Measurements from ENCODE around the gene DSCAML1. TPM values are rescaled to one million over a fixed set of nuclear protein-coding genes. Genes with fewer than 3 reads are reported as not detected.

The DSCAML1 gene
- total and polyA plus RNA-seq, 3 donors from 2014 or later = 1.6 to 6.1 (median 3.0) TPM

DNA sequence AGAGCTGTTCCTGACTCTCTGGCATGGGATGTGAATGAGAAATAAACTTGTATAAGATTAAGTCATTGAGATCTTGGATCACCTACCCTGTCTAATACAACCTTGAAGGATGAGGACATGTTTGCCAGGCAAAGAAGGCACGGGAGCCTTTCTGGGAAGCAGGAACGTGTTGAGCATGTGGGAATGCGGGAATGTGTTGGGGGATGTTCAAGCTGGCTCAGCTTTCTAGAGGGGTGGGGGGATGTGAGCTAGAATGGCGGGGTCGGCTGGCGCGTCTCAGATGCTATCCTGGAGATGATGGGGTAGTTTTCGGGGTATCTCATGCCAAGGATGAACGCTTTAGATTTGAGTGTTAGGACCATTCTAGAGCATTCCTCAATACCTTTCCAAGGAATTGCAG is 227.1 kb downstream of the DSCAML1 start:
- H3K27ac ChIP-seq = no peak overlapping the region
- no peaks in the 10 kb centered on the region for H3K9me3 ChIP-seq
- no peak overlapping the region for H3K4me3 ChIP-seq
- no peaks in the 10 kb centered on the region for H3K27me3 ChIP-seq
- DNase-seq = no peak
- TF ChIP-seq, protein P1, sequence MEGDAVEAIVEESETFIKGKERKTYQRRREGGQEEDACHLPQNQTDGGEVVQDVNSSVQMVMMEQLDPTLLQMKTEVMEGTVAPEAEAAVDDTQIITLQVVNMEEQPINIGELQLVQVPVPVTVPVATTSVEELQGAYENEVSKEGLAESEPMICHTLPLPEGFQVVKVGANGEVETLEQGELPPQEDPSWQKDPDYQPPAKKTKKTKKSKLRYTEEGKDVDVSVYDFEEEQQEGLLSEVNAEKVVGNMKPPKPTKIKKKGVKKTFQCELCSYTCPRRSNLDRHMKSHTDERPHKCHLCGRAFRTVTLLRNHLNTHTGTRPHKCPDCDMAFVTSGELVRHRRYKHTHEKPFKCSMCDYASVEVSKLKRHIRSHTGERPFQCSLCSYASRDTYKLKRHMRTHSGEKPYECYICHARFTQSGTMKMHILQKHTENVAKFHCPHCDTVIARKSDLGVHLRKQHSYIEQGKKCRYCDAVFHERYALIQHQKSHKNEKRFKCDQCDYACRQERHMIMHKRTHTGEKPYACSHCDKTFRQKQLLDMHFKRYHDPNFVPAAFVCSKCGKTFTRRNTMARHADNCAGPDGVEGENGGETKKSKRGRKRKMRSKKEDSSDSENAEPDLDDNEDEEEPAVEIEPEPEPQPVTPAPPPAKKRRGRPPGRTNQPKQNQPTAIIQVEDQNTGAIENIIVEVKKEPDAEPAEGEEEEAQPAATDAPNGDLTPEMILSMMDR (IDR thresholded peaks at IDR 0.05) = no peak
- TF ChIP-seq POLR2A (IDR thresholded peaks at IDR 0.05) = no peak
- intact Hi-C loops (cut with DNase I; ENCODE audit: low total_unique reads) = no loop called here
- no peaks in the 10 kb centered on the region for H3K36me3 ChIP-seq (ENCODE audit: low read depth, missing control alignments)
- H3K4me1 ChIP-seq = no peaks in the 10 kb centered on the region
- WGBS, 2 donors = 91 to 94% methylated on average over 9 of the region's 9 CpGs

DNA sequence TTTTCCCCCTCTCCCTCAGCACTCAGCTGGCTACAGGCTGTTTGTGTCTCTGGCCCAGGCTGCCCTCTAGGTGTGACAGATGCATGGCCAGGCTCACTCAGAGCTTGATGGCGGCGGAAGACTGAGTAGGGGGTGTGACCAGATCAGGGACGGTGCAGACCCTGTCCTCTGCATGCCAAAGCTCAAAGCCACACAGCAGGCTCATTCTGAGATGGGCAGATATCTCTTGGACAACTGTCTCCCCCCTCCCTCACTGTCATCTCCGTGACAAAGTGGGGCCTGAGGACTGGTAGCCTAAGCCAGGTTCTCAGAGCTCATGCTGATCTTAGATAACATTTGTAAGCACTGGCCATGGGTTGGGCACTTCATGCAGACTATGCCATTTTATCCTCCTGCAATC is 231.3 kb downstream of the DSCAML1 start:
- TF ChIP-seq, protein P1 (IDR thresholded peaks at IDR 0.05) = no peak
- DNase-seq = no peak
- no peaks in the 10 kb centered on the region for H3K4me1 ChIP-seq
- no peaks in the 10 kb centered on the region for H3K9me3 ChIP-seq
- H3K27ac ChIP-seq = no peak overlapping the region
- H3K4me3 ChIP-seq = no peak overlapping the region
- 82 to 94% methylated on average over 3 to 4 of the region's 4 CpGs for WGBS, 2 donors
- no peaks in the 10 kb centered on the region for H3K27me3 ChIP-seq
- no peaks in the 10 kb centered on the region for H3K36me3 ChIP-seq (ENCODE audit: low read depth, missing control alignments)
- intact Hi-C loops (cut with DNase I; ENCODE audit: low total_unique reads) = no loop called here

DNA sequence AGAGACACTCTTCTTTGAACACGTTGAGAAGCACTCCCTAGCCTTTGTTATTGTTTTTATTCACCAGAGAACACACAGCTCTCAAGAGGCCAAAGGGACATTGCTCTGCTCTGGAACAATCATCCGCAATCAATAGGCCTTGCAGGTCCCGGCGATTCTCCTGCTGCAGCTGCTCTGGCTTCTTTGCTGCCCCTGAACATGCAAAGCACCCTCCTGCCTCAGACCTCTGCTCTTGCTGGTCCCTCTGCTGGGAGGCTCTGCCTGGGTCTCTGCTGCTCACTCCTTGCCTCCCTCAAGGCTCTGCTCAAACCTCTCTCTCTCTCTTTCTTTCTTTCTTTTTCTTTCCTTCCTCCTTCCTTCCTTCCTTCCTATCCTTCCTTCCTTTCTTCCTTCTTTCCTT is 232.7 kb downstream of the DSCAML1 start:
- TF ChIP-seq, protein P1 (IDR thresholded peaks at IDR 0.05) = no peak
- TF ChIP-seq POLR2A (IDR thresholded peaks at IDR 0.05) = no peak
- DNase-seq = no peak
- H3K27me3 ChIP-seq = no peaks in the 10 kb centered on the region
- no peak overlapping the region for H3K27ac ChIP-seq
- H3K4me3 ChIP-seq = no peak overlapping the region
- H3K9me3 ChIP-seq = no peaks in the 10 kb centered on the region
- no peaks in the 10 kb centered on the region for H3K36me3 ChIP-seq (ENCODE audit: low read depth, missing control alignments)
- intact Hi-C loops (cut with DNase I; ENCODE audit: low total_unique reads) = no loop called here
- H3K4me1 ChIP-seq = no peaks in the 10 kb centered on the region
- 87 to 89% methylated on average over 4 of the region's 4 CpGs for WGBS, 2 donors

DNA sequence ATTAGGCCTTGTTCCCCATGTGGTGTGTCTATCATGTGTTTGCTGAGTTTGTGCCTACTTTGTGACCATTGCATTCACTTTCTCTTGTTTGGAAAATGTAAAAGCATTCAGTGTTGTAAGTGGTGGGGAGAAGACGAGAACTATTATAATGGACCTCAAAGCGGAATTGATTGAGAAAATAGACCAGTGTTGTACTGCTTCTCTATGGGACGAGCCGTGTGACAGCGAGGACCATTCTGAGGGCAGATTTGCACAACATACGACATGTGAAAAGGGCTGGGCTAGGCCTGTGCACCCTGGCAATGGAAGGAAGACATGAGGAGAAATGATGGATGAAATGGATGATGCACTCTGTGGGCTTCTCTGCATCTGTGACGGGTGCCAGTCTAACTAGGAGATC is 233.5 kb downstream of the DSCAML1 start:
- Histone ChIP-seq H3K27me3 (no peaks in the 10 kb centered on the region), H3K9me3 (no peaks in the 10 kb centered on the region), H3K4me3 (no peak overlapping the region), H3K4me1 (no peaks in the 10 kb centered on the region), H3K36me3 (ENCODE audit: low read depth, missing control alignments) (no peaks in the 10 kb centered on the region), H3K27ac (no peak overlapping the region)
- DNase-seq = no peak
- TF ChIP-seq, protein P1 (IDR thresholded peaks at IDR 0.05) = no peak
- no peak for TF ChIP-seq POLR2A (IDR thresholded peaks at IDR 0.05)
- intact Hi-C loops (cut with DNase I; ENCODE audit: low total_unique reads) = no loop called here
- 92 to 93% methylated on average over 7 of the region's 7 CpGs for WGBS, 2 donors

DNA sequence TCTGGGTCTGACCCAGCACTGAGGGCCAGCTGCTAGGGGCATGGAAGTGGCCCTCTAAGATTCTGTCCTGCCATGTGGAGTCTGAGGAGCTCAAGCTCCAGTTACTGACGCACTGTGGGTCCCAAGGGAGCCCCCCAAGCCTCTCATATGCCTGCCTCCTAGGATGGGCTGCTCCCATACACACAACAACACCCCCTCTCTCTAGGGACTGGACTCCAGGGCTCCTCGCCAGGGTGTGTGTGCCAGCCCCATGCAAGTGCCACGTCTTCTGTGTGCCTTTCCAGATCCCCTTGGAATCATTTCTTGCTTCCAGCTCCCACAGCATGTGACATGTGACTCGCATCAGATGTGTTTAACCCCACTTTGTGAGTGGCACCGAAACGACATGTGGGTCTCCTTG is 234.9 kb downstream of the DSCAML1 start:
- no peak for DNase-seq
- no peaks in the 10 kb centered on the region for H3K36me3 ChIP-seq (ENCODE audit: low read depth, missing control alignments)
- intact Hi-C loops (cut with DNase I; ENCODE audit: low total_unique reads) = no loop called here
- 72 to 75% methylated on average over 6 of the region's 6 CpGs for WGBS, 2 donors
- no peak overlapping the region for H3K27ac ChIP-seq
- no peaks in the 10 kb centered on the region for H3K27me3 ChIP-seq
- H3K4me1 ChIP-seq = no peaks in the 10 kb centered on the region
- no peak for TF ChIP-seq POLR2A (IDR thresholded peaks at IDR 0.05)
- TF ChIP-seq, protein P1 (IDR thresholded peaks at IDR 0.05) = no peak
- H3K9me3 ChIP-seq = no peaks in the 10 kb centered on the region
- H3K4me3 ChIP-seq = no peak overlapping the region

Measured in testis (tissue), 3 donors.